ENCODE results near the gene PCDHGB3. TPM values are rescaled to one million over a fixed set of nuclear protein-coding genes. Genes with fewer than 3 reads are reported as not detected.

Gene PCDHGB3
- polyA plus RNA-seq, 3 donors from 2014 or later: 0.06 to 0.15 TPM; not detected in 1

Other genes starting within 250 kb of the PCDHGB3 start
- not detected for gene PCDHB4, start 248.4 kb upstream of the PCDHGB3 start, polyA plus RNA-seq
- not detected for gene PCDHB5, start 235.0 kb upstream of the PCDHGB3 start, polyA plus RNA-seq
- gene PCDHB6, start 220.2 kb upstream of the PCDHGB3 start, polyA plus RNA-seq: not detected
- gene PCDHB7, start 197.6 kb upstream of the PCDHGB3 start, polyA plus RNA-seq: not detected
- gene PCDHB8, start 192.5 kb upstream of the PCDHGB3 start, polyA plus RNA-seq: not detected
- gene PCDHB16, start 187.9 kb upstream of the PCDHGB3 start, polyA plus RNA-seq: not detected
- gene PCDHB9, start 183.1 kb upstream of the PCDHGB3 start, polyA plus RNA-seq: not detected
- gene PCDHB10, start 177.9 kb upstream of the PCDHGB3 start, polyA plus RNA-seq: not detected
- gene PCDHB11, start 170.6 kb upstream of the PCDHGB3 start, polyA plus RNA-seq: not detected
- gene PCDHB12, start 161.5 kb upstream of the PCDHGB3 start, polyA plus RNA-seq: not detected
- gene PCDHB13, start 156.3 kb upstream of the PCDHGB3 start, polyA plus RNA-seq: not detected
- not detected for gene PCDHB14, start 146.9 kb upstream of the PCDHGB3 start, polyA plus RNA-seq
- gene PCDHB15, start 124.8 kb upstream of the PCDHGB3 start, polyA plus RNA-seq: under 1 TPM in 1 of 3 donors, not detected in 2; 0.16 TPM
- not detected for gene SLC25A2, start 66.2 kb upstream of the PCDHGB3 start, polyA plus RNA-seq
- gene TAF7, start 49.5 kb upstream of the PCDHGB3 start, polyA plus RNA-seq: 100 to 1,000 TPM; 136 to 191 (median 151) TPM
- not detected for gene PCDHGA1, start 39.7 kb upstream of the PCDHGB3 start, polyA plus RNA-seq
- not detected for gene PCDHGA2, start 31.5 kb upstream of the PCDHGB3 start, polyA plus RNA-seq
- under 1 TPM in 1 of 3 donors, not detected in 2; 0.11 TPM for gene PCDHGA3, start 26.4 kb upstream of the PCDHGB3 start, polyA plus RNA-seq
- gene PCDHGB1, start 20.1 kb upstream of the PCDHGB3 start, polyA plus RNA-seq: not detected
- under 1 TPM in 2 of 3 donors, not detected in 1; 0.10 to 0.11 TPM for gene PCDHGA4, start 15.2 kb upstream of the PCDHGB3 start, polyA plus RNA-seq
- gene PCDHGB2, start 10.2 kb upstream of the PCDHGB3 start, polyA plus RNA-seq: not detected
- not detected for gene PCDHGA5, start 6.1 kb upstream of the PCDHGB3 start, polyA plus RNA-seq
- gene PCDHGA6, start 3.6 kb downstream of the PCDHGB3 start, polyA plus RNA-seq: not detected
- not detected for gene PCDHGA7, start 12.5 kb downstream of the PCDHGB3 start, polyA plus RNA-seq
- gene PCDHGB4, start 17.5 kb downstream of the PCDHGB3 start, polyA plus RNA-seq: under 1 TPM in 1 of 3 donors, not detected in 2; 0.13 TPM
- gene PCDHGA8, start 22.4 kb downstream of the PCDHGB3 start, polyA plus RNA-seq: under 1 TPM in 1 of 3 donors, not detected in 2; 0.07 TPM
- gene PCDHGB5, start 27.7 kb downstream of the PCDHGB3 start, polyA plus RNA-seq: 1 to 10 TPM in 2 of 3 donors, under 1 TPM in 1; 0.36 to 2.1 (median 2.0) TPM
- under 1 TPM in 1 of 3 donors, not detected in 2; 0.04 TPM for gene PCDHGA9, start 32.5 kb downstream of the PCDHGB3 start, polyA plus RNA-seq
- gene PCDHGB6, start 37.8 kb downstream of the PCDHGB3 start, polyA plus RNA-seq: 1 to 10 TPM in 1 of 3 donors, under 1 TPM in 1, not detected in 1; 0.38 to 1.9 TPM
- under 1 TPM in 1 of 3 donors, not detected in 2; 0.43 TPM for gene PCDHGA10, start 42.7 kb downstream of the PCDHGB3 start, polyA plus RNA-seq
- gene PCDHGB7, start 47.4 kb downstream of the PCDHGB3 start, polyA plus RNA-seq: under 1 TPM in 1 of 3 donors, not detected in 2; 0.13 TPM
- under 1 TPM in 1 of 3 donors, not detected in 2; 0.11 TPM for gene PCDHGA11, start 50.8 kb downstream of the PCDHGB3 start, polyA plus RNA-seq
- gene PCDHGA12, start 60.3 kb downstream of the PCDHGB3 start, polyA plus RNA-seq: under 1 TPM in 1 of 3 donors, not detected in 2; 0.25 TPM
- gene PCDHGC3, start 105.7 kb downstream of the PCDHGB3 start, polyA plus RNA-seq: 1 to 10 TPM in 1 of 3 donors, under 1 TPM in 2; 0.63 to 1.3 (median 0.77) TPM
- not detected for gene PCDHGC4, start 114.8 kb downstream of the PCDHGB3 start, polyA plus RNA-seq
- not detected for gene PCDHGC5, start 118.8 kb downstream of the PCDHGB3 start, polyA plus RNA-seq
- 100 to 1,000 TPM; 108 to 187 (median 123) TPM for gene DIAPH1, start 248.8 kb downstream of the PCDHGB3 start, polyA plus RNA-seq

Data from immature natural killer cell (primary cell).